GM19438 (cell line): ENCODE measurements around the gene RTN4RL1.
"Not testable (repeated sequence)": the region's sequence is repeated elsewhere in the genome, so short reads cannot be mapped to it uniquely, and the experiment has no call there.

Source experiments
- ATAC-seq: cut with Tn5 transposase; IDR thresholded peaks from one replicate; pipeline ENCODE4 v1.9.1; 2021; ENCODE audit warnings: low read depth; ENCODE audit not compliant: unreplicated experiment

The RTN4RL1 gene

GRCh38 chr17:1905190-1905913, 119.8 kb downstream of the RTN4RL1 start:
- no peak for ATAC-seq

GRCh38 chr17:1904273-1905182, 120.6 kb downstream of the RTN4RL1 start:
- ATAC-seq = no peak

- no peak for ATAC-seq
Observed at GRCh38 chr17:1899403-1900000, 125.6 kb downstream of the RTN4RL1 start.

GRCh38 chr17:1898872-1899271, 126.3 kb downstream of the RTN4RL1 start:
- ATAC-seq = no peak

GRCh38 chr17:1898332-1898731, 126.8 kb downstream of the RTN4RL1 start:
- no peak for ATAC-seq

- no peak for ATAC-seq
Observed at GRCh38 chr17:1897105-1897656, 128.0 kb downstream of the RTN4RL1 start.

GRCh38 chr17:1896243-1897104, 128.7 kb downstream of the RTN4RL1 start:
- no peak for ATAC-seq

- ATAC-seq = not testable (repeated sequence)
Observed at GRCh38 chr17:1895479-1895878, 129.7 kb downstream of the RTN4RL1 start.

- no peak for ATAC-seq
Observed at GRCh38 chr17:1894753-1895339, 130.3 kb downstream of the RTN4RL1 start.

- ATAC-seq = no peak
Observed at GRCh38 chr17:1890758-1891450, 134.2 kb downstream of the RTN4RL1 start.

- no peak for ATAC-seq
Observed at GRCh38 chr17:1888741-1889140, 136.4 kb downstream of the RTN4RL1 start.
